Femur (tissue), 1 donor: Measurements from ENCODE around the gene CLDN3.
"Not testable (repeated sequence)": the region's sequence is repeated elsewhere in the genome, so short reads cannot be mapped to it uniquely, and the experiment has no call there.

Source experiments
- DNase-seq: peaks from one replicate; pipeline ENCODE4 v3.0.0-alpha.2; 2017

CLDN3 gene

GRCh38 chr7:73735528-73735905 is 34.6 kb downstream of the CLDN3 start:
- no peak for DNase-seq

- peak; percentile 56 for DNase-seq
Measured at GRCh38 chr7:73734619-73735527, 35.2 kb downstream of the CLDN3 start.

- DNase-seq: no peak
Measured at GRCh38 chr7:73732397-73732796, 37.7 kb downstream of the CLDN3 start.

GRCh38 chr7:73730485-73730884 is 39.6 kb downstream of the CLDN3 start:
- no peak for DNase-seq

- no peak for DNase-seq
Measured at GRCh38 chr7:73728551-73728950, 41.5 kb downstream of the CLDN3 start.

- DNase-seq: no peak
Measured at GRCh38 chr7:73727952-73728351, 42.1 kb downstream of the CLDN3 start.

GRCh38 chr7:73726083-73726466 is 44.0 kb downstream of the CLDN3 start:
- DNase-seq: no peak

- no peak for DNase-seq
Measured at GRCh38 chr7:73723813-73724212, 46.3 kb downstream of the CLDN3 start.

- no peak for DNase-seq
Measured at GRCh38 chr7:73722785-73723184, 47.3 kb downstream of the CLDN3 start.

GRCh38 chr7:73722182-73722581 is 47.9 kb downstream of the CLDN3 start:
- DNase-seq: not testable (repeated sequence)

GRCh38 chr7:73721377-73721817 is 48.7 kb downstream of the CLDN3 start:
- DNase-seq: peak; percentile 87

GRCh38 chr7:73720443-73720842 is 49.6 kb downstream of the CLDN3 start:
- DNase-seq: not testable (repeated sequence)

- no peak for DNase-seq
Measured at GRCh38 chr7:73719806-73720169, 50.3 kb downstream of the CLDN3 start.
